EL (cell line): ENCODE results near the gene NSD2.
A peak's percentile ranks its signal among the peaks of the same experiment; 100 is the strongest.

Source experiments
- DNase-seq: peaks from one replicate; pipeline ENCODE4 v3.0.0-alpha.2; 2016

The NSD2 gene

DNA sequence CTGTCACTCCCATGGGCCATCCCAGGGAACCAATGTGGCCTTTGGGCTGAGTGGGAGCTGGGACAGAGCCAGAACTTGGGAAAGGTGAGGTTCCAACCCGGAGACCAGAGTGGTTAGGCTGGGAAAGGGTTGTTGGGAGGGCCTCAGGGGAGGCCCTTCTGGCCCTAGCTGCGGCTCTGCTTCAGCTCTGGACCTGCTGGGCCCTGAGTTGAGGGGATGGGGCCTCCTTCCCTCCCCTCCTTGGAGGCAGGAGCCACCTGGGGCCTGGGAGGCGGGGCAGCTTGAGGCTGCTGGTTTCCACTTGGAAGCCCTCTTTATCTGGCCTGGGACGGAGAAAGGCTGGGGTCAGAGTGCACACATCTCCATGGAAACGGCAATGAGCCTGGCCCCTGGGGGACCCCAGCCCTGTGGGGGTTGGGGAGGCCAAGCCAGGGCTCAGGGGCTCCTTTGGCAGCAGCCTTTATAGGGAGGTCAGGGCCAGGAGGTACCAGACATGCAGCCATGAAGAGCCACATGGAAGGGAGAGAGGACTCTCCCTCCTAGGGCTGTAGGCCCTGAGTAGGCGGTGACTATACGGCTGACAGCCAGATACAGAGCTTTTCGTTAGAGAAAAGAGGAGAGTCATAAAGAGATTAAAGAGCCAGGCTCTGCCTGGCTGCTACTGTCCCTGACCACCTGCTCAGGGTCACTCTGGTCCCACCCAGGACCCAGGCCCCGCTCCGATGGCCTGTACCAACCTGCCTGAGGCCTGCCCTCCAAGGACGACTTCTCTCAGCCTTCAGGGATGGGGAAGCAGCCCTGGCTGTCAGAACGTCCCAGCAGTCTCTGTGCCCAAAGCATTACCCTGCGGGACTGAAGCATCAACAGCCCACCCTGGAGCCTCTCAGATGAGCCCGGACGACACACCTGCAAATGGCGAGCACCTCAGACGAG lies 6.9 kb upstream of the NSD2 start:
- DNase-seq = no peak

DNA sequence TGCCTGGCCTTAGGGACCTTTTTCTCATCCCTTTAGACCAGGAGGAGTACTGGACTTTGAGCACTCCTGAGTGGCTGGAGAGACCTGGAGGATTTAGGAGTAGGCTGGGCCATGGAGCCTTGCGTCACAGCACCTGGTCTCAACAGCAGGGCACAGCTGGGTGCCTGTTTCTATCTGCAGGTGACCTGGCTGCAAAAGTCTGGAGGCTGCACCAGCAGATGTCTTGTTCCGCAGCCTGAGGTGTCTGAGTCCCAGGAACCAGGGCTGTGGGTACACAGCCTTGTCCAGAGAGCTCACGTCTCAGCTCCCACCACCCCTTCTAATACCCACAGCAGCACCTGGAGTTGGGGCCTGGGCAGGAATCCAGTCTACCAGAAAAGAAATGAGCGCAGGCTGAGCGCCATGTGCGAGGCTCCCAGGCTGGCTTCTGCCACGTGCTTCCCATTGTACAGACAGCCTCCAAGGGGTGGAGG lies 5.0 kb upstream of the NSD2 start:
- DNase-seq = no peak

DNA sequence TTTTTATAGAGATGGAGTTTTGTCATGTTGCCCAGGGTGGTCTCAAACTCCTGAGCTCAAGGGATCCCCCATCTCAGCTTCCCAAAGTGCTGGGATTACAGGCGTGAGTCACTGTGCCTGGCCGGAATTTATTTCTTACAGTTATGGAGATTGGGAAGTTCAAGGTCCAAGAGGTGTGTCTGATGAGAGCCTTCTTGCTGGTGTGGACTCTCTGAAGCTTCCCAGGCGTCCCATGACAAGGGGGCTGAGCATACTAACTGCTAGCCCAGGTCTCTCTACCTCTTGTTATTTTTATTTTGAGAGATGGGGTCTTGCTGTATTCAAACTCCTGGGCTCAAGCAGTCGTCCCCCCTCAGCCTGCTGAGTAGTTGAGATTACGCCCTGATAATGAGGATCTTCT lies 2.9 kb upstream of the NSD2 start:
- DNase-seq = no peak

DNA sequence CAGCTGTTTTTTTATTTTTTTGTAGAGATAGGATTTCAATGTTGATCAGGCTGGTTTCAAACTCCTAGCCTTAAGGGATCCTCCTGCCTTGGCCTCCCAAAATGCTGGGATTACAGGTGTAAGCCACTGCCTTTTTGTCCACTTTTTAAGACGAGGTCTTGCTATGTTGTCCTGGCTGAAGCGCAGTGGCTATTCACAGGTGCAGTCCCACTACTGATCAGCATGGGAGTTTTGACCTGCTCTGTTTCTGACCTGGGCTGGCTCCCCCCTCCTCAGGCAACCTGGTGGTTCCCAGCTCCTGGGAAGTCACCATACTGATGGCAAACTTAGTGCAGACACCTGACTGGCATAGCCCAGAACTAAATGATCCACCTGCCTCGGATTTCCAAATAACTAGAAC lies 2.3 kb upstream of the NSD2 start:
- DNase-seq = no peak

DNA sequence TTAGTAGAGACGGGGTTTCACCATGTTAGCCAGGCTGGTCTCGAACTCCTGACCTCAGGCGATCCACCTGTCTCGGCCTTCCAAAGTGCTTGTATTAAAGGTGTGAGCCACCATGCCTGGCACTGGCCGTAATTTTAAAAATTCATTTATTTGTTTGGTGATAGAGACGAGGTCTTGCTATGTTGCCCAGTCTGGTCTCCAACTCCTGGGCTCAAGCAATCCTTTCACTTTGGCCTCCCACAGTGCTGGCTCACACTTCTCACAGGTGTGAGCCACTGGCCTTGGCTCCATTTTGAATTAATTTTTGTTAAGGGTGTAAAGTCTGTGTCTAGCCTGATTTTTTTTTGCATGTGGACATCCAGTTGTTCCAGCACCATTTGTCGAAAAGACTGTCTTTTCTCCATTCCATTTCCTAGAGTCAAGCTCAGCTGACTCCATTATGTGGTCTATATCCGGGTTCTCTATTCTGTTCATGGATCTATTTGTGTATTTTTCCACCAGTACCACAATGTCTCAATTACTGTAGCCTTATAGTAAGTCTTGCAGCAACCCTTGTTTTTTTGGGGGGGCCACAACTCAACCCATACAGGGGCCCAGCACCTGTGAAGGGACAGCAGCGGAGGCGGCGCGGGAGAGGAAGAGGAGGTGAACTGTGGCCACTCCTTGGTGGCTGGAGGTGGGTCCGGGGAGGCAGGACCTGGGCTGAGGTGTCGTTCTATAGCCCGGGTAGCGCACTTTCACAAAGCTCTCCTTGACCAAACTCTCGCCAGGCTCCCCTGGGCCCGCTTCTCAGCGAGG lies 1.5 kb upstream of the NSD2 start:
- no peak for DNase-seq

DNA sequence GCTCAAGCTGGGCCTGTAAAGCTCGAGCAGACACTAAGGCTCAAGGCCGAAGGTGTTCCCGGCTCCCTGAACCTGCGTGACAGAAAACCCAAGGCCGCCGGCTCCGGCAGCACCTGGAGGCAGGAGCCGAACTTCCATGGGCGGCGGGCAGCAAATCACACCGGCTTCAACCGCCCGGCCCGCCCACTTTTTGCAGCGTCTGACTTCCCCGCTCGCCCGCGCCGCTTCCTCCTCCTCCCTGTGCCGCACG lies 940 bp upstream of the NSD2 start:
- DNase-seq = peak; percentile 84

DNA sequence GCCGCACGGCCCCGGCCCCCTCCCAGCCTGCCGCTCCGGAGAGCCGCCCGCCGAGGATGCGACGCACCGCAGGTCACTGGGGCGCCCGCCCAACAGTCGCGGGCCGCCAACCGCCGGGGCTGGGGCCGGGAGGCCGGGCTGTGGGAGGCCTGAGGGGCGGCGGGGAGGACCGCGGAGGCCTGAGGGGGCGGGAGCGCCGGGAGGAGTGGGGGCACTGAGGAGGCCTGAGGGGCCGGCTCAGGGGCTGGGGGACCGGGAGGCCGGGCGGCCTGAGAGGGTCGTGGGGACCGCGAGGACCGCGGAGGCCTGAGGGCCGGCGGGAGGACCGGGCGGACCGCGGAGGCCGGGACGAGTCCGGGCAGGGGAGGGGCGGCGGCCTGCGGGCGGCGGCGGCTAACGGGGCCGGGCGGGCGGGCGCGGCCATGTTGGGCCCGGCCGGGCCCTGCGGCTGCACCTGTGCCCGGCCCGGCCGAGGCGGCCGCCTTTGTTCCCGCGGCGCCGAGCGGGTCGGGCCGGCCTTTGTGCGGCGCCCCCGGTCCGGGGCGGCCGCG lies 353 bp downstream of the NSD2 start:
- peak; percentile 38 for DNase-seq

DNA sequence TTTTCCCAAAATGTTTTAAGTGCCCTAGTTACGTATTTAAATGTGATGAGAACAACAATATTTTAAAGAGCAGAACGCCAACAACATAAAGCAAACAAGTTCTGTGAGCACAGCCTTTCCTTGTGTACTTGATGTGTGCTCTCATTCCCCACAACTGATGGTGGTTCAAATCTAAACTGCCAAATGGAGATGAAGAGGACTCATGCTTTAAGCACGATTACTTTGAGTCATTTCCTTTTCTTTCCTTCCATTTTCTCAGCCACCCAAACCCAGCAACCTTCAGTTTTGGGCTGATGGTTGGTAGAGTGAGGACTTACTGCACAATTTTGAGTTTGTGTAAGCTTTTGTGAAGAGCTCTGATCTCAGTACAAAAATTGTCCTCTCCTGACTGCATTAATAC lies 1.7 kb downstream of the NSD2 start:
- DNase-seq = peak; percentile 84

DNA sequence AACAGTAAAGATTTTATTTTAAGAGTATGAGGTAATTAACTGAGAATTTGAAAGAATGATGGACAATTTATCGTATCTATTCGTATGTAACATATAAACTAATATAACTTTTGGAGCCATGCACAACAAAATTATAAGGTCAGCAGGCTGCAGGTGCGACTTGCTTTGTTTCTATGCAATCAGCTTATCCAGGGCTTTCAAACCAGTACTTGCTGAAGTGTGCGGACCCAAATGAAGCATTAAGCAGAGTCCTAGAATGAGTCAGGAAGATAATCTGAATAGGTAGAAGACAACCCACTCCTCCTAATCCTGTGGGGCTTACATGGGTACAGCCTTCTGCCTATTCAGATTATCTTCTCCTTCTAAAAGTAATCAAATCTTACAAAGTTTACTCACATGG lies 2.1 kb downstream of the NSD2 start:
- DNase-seq = no peak

DNA sequence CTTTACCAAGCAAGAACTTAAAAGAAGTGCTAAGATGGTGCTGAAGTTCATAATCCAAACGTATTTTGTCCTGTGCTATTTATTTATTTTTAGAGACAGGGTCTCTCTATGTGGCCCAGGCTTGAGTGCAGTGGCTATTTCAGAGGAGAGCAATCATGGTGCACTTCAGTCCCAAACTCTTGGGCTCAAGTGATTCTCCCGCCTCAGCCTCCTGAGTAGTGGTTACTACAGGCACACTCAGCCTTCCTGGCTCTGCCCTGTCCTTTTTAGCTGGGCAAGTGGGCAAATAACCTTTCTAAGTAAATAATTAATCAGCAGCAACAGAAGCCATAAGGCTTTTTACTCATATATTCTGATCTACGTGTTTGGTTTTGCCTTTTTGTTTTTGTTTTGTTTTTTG lies 2.6 kb downstream of the NSD2 start:
- DNase-seq = no peak

DNA sequence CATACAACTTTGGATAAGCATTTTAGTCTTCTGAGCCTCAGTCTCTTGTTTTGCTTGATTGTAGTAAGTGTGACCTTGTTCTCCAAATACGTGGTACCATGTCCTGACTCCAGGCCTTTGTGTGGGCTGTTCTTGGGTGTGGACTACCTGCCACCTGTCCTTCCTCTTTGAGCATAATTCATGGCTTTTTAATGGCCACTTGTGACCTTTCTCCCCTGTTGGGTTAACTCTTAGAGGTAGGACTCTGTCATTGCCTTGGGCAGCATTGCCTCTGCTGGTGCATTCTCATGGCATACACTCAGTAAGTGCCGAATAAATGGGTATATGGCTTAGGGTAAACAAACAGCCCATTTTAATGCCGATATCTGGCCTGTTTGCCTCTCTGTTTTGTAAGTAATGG lies 3.0 kb downstream of the NSD2 start:
- DNase-seq = no peak

DNA sequence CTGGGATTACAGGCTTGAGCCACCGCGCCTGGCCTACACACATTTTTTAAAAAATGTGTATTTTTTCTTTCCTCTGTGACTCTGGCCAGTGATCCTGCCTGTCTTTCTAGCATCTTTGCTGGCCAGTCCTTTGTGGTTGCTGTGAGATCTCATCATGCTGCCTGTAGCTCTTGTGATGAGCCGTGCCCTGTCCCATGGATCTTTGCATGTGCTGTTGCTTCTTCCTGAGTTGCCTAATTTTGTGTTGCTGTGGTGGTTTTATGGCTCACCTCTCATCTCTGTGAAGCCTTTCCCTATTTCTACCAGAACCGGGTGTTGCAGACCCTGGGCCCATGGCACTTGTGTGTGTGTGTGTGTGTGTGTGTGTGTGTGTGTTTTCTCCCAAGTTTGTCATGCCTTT lies 8.3 kb downstream of the NSD2 start:
- no peak for DNase-seq

DNA sequence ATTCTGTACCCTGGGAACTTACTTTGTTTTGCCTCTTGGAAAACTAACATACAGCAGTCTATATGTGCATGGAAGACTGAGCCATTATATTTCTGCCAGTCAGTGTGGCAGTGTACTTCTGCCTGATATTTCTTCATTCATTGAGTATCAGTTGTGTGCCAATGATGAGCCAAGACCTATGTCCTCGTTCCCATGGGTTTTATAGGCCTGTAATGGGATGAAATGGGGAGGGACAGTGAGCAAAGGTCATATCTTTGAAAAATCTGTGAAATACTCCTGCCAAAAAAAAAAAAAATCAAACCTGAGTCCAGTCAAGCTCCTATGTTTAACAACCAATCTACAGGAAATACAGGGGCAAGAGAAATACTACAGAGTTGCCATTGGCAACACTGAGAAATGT lies 9.1 kb downstream of the NSD2 start:
- DNase-seq = no peak

DNA sequence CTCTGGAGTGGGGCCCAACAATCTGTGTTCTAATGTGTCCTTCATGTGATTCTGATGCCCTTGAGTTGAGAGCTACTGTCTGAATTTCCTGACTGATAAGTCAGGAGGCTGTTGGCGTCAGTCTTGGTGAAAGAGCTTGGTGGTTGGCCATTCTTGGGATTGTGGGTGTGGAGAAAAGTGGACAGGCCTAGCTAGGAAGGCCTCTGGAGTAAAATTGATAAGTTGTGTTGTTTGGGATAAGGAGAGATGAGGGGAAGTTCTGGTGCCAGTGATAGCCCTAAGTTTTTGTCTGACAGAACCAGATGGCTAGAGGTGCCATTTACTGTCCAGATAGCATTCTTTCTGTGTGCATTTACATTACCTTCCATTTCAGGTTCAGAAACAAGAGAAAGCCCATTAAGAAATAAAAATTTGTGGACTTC lies 11.7 kb downstream of the NSD2 start:
- no peak for DNase-seq

DNA sequence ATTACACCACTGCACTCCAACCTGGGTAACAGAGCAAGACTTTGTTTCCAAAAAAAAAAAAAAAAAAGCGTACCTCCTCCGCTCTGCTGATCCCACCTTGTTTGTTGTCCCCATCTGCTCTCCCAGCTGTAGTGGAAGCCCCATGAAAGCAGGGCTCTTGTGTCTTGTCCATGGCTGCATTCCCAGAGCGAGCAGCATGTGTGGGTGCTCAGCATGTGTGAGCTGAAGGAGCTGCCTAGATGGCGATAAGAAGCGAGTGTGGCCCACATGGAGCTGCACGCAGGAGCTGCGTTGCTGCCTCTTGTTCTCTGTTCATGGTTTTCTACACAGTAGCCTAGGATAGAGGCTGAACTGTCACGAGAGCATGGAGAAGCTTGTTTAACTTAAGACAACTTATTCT lies 12.4 kb downstream of the NSD2 start:
- DNase-seq = no peak

DNA sequence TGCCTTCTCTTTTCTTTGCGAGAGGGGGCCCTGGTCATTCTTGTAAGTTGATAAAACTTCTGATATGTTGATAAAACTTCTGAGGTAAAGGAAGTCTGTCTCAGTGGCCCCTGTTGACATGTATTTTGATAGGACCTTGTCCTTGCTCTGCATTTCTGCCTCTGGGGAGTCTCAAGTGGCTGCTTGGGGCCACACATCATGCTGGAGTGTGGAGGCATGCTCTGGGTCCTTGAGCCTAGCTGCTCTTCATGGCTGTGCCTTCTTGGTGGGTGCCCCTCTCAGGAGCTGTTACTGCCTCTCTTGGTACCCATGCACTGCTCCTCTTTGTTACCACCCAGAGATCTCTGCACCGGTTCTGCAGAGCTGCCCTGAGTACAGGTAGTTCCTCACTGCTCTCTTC lies 14.2 kb downstream of the NSD2 start:
- no peak for DNase-seq

DNA sequence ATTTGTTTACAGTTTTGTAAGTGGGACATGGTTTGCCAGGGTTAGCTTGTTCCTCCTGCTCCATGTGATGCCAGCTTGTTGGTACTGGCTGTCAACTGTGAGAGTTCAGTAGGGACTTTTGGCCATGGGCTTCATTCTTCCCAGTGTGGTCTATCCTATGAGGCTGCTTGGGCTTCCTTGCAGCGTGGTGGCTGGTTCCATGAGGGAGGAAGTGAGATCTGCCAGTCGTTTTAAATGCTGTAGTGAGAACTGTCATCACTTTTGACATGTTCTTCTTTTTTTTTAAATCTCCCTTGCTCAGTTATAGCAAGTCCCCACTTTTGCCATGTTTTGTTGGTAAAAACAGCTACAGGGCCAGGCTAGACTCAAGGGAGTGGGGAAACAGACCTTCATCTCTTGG lies 15.9 kb downstream of the NSD2 start:
- no peak for DNase-seq

DNA sequence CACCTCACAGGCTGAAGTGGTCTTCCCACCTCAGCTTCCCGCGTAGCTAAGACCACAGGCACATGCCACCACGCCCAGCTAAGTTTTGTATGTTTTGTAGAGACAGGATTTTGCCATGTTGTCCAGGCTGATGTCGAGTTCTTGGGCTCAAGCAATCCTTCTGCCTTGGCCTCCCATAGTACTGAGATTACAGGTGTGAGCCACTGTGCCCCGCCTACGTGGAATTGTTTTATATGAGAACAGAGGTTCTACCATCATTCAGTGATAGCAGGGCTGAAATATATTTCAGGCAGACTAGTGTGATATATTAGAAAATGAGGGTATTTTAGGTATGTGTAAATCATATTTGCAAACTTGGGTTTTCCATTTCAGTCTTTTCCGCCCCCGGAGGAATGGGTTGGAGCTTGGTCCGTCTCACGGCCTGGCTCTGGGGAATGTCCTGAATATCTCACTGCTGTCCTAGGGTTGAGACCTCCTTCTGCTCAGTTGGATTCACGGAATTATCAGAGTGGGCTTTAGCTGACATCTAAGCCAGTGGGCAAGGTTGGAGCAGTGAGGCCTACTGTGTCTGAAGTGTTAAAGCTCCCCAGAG lies 19.9 kb downstream of the NSD2 start:
- no peak for DNase-seq

DNA sequence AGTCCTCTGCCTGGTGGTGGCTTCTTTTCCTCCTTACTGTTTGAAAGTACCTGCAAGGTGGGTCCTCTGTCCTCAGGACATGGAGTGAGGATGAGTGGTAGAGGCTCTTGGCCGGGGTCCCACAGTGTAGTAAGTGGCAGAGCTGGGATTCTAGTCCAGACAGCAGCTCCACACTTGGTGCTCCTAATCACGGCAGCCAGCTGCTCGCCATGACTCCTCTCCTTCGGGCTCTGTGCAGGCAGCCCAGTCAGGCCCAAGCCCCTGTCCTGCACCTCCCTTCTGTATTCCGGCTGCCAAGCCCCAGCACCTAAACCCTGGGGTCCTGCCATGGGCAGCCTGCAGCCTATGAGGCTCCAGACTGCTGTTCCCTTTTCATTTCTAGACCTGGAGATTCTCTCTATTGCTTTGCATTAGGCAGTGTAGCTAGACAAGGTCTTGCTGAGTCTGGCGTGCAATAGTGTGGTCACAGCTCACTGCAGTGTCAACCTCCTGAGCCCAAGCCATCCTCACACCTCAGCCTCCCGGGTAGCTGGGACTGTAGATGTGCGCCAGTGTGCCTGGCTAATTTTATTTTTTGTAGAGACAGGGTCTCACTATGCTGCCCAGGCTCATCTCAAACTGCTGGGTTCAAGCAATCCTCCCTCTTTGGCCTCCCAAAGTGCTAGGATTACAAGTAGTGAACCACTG lies 24.9 kb downstream of the NSD2 start:
- DNase-seq = no peak

DNA sequence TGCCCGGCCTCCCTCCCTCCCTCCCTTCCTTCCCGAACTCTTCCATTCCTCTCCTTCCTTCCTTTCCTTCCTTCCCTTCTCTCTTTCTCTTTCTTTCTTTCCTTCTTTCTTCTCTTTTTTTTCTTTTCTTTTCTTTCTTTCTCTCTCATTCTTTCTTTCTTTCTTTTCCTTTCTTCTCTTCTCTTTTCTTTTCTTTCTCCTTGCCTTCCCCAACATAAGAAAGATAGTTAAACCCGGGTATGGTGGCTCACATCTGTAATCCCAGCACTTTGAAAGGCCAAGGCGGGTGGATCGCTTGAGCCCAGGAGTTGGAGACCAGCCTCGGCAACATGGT lies 25.4 kb downstream of the NSD2 start:
- no peak for DNase-seq

DNA sequence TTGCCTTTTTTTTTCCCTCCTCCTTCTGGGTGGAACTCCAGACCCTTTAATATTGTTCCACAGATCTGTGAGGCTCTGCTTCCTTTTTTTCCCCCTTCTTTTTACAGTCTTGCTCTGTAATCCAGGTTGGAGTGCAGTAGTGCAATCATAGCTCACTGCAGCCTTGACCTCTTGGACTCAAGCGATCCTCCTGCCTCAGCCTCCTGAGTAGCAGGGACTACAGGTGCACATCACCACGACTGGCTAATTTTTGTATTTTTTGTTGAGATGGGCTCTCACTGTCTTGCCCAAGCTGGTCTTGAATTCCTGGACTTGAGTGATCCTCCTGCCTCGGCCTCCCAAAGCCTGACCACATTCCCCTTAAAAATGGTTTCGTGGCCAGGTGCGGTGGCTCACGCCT lies 26.8 kb downstream of the NSD2 start:
- DNase-seq = no peak

DNA sequence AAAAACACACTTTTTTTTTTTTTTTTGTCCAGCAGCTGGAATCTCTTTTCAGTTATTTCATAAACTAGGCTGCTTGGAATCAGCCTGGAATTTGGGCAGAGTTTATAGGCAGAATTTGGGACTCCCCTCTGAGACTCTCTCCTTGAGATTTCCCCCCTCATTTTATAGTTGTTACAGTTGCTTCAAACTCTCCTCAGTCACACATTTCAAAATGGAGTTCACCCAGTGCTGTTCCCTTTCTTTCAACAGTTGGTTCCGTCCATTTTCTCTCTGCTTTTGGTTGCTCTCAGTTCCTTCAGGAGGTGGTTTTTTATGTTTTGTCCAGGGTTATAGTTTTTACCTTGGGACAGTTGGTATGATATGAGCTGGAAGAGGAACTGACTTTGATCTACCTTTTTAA lies 27.5 kb downstream of the NSD2 start:
- DNase-seq = no peak
